ENCODE results near the gene NEU2.

- TF ChIP-seq SP1 (IDR thresholded peaks at IDR 0.05) (no peak), ZNF384 (IDR thresholded peaks at IDR 0.05) (no peak), TARDBP (IDR thresholded peaks at IDR 0.05) (no peak), FOXM1 (IDR thresholded peaks at IDR 0.05; ENCODE audit: borderline replicate concordance) (no peak), BHLHE40 (IDR thresholded peaks at IDR 0.05; ENCODE audit: borderline replicate concordance) (no peak), FOXA1 (IDR thresholded peaks at IDR 0.05) (no peak), CTBP1 (IDR thresholded peaks at IDR 0.05; ENCODE audit: borderline replicate concordance) (no peak), PKNOX1 (IDR thresholded peaks at IDR 0.05) (no peak), ELF4 (IDR thresholded peaks at IDR 0.05) (no peak), FOXK2 (IDR thresholded peaks at IDR 0.05) (no peak), NFRKB (IDR thresholded peaks at IDR 0.05) (no peak), SUZ12 (IDR thresholded peaks at IDR 0.05) (no peak), HDGF (IDR thresholded peaks at IDR 0.05; ENCODE audit: borderline replicate concordance) (no peak)
Observed at GRCh38 chr2:232983669-232984140, 48.8 kb upstream of the NEU2 start.

All from HEK293T (cell line).